HEK293 (cell line): ENCODE data around the gene ACAD11.

Source experiments
- CTCF ChIA-PET: fragments of 350-600 bp; formaldehyde crosslinking; extraction: SDS; loops from one replicate; lab custom pipeline; 2021; ENCODE audit warnings: antibody characterized with exemption; lab: Yijun Ruan, JAX
- POLR2A ChIA-PET: fragments of 300-600 bp; formaldehyde crosslinking; extraction: SDS; loops from one replicate; lab custom pipeline; 2020; ENCODE audit warnings: antibody characterized with exemption, inconsistent platforms; lab: Yijun Ruan, JAX
- H3K27ac ChIP-seq: fragments of 200-500 bp; sonication (Bioruptor generic); 2 replicates; pipeline ENCODE4 v1.5.1; 2014; ENCODE audit warnings: low read depth, low read length, control low read depth, inconsistent platforms; ENCODE audit errors: extremely low read depth
- H3K36me3 ChIP-seq, 2 experiments: fragments of 200-500 bp in 1 of 2; sonication (Bioruptor generic) in 1 of 2; 1 replicate in 1 of 2; 2 replicates in 1 of 2; pipeline ENCODE4 v1.5.1; 2014 to 2017; ENCODE audit warnings: inconsistent platforms in 2 of 2, low read length in 2 of 2; ENCODE audit not compliant: control insufficient read depth in 2 of 2, insufficient read depth in 1 of 2
- H3K4me1 ChIP-seq: fragments of 200-500 bp; sonication (Bioruptor generic); 2 replicates; pipeline ENCODE4 v1.5.1; 2014; ENCODE audit warnings: mild to moderate bottlenecking, low read length, inconsistent platforms; ENCODE audit not compliant: control insufficient read depth, insufficient read depth
- H3K4me3 ChIP-seq: 2 replicates; pipeline ENCODE4 v1.5.1; 2011; ENCODE audit warnings: low read depth, mild to moderate bottlenecking, control low read depth, low read length, moderate library complexity
- H3K9me3 ChIP-seq: fragments of 200-500 bp; sonication (Bioruptor generic); 2 replicates; pipeline ENCODE4 v1.5.1; 2014; ENCODE audit warnings: low read depth, low read length, inconsistent platforms; ENCODE audit not compliant: control insufficient read depth, insufficient read depth
- GLI2 ChIP-seq: fragments of 450-650 bp; formaldehyde crosslinking; IDR thresholded peaks from 2 replicates; pipeline ENCODE4; 2017; ENCODE audit warnings: missing biosample characterization, missing genetic modification characterization, low read depth, borderline replicate concordance
- GLIS1 ChIP-seq: fragments of 450-650 bp; formaldehyde crosslinking; IDR thresholded peaks from 2 replicates; pipeline ENCODE4 v1.5.1; 2016; ENCODE audit warnings: missing biosample characterization, missing genetic modification characterization
- KLF1 ChIP-seq: fragments of 450-650 bp; formaldehyde crosslinking; IDR thresholded peaks from 2 replicates; pipeline ENCODE4 v1.5.1; 2016; ENCODE audit warnings: missing biosample characterization, missing genetic modification characterization
- MYNN ChIP-seq: fragments of 450-650 bp; formaldehyde crosslinking; IDR thresholded peaks from 2 replicates; pipeline ENCODE4 v1.5.1; 2016; ENCODE audit warnings: missing biosample characterization, missing genetic modification characterization, borderline replicate concordance
- PATZ1 ChIP-seq: fragments of 450-650 bp; formaldehyde crosslinking; IDR thresholded peaks from 2 replicates; pipeline ENCODE4 v1.5.1; 2016; ENCODE audit warnings: missing biosample characterization, missing genetic modification characterization
- PRDM1 ChIP-seq: fragments of 450-650 bp; formaldehyde crosslinking; IDR thresholded peaks from 2 replicates; pipeline ENCODE4; 2016; ENCODE audit warnings: missing biosample characterization, missing genetic modification characterization
- PRDM4 ChIP-seq: fragments of 450-650 bp; formaldehyde crosslinking; IDR thresholded peaks from 2 replicates; pipeline ENCODE4 v1.5.1; 2017; ENCODE audit warnings: missing biosample characterization, missing genetic modification characterization
- ZBTB11 ChIP-seq: fragments of 450-650 bp; formaldehyde crosslinking; conservative IDR thresholded peaks from 2 replicates; pipeline ENCODE4 v1.5.1; 2016; ENCODE audit warnings: low read depth, missing biosample characterization, missing genetic modification characterization
- ZNF10 ChIP-seq: fragments of 450-650 bp; formaldehyde crosslinking; IDR thresholded peaks from 2 replicates; pipeline ENCODE4 v1.5.1; 2017; ENCODE audit warnings: missing biosample characterization, missing genetic modification characterization
- ZNF132 ChIP-seq: fragments of 450-650 bp; formaldehyde crosslinking; IDR thresholded peaks from 2 replicates; pipeline ENCODE4 v1.5.1; 2017; ENCODE audit warnings: missing biosample characterization, missing genetic modification characterization, borderline replicate concordance
- ZNF146 ChIP-seq: fragments of 450-650 bp; formaldehyde crosslinking; IDR thresholded peaks from 2 replicates; pipeline ENCODE4 v1.5.1; 2016; ENCODE audit warnings: missing biosample characterization, missing genetic modification characterization
- ZNF175 ChIP-seq: fragments of 450-650 bp; formaldehyde crosslinking; IDR thresholded peaks from 2 replicates; pipeline ENCODE4 v1.5.1; 2016; ENCODE audit warnings: missing biosample characterization, missing genetic modification characterization
- ZNF184 ChIP-seq: fragments of 450-650 bp; IDR thresholded peaks from 2 replicates; pipeline ENCODE4 v1.5.1; 2018; ENCODE audit warnings: missing biosample characterization, mild to moderate bottlenecking, missing genetic modification characterization
- ZNF239 ChIP-seq: fragments of 450-650 bp; formaldehyde crosslinking; IDR thresholded peaks from 2 replicates; pipeline ENCODE4 v1.5.1; 2016; ENCODE audit warnings: missing biosample characterization, missing genetic modification characterization
- ZNF302 ChIP-seq: fragments of 450-650 bp; formaldehyde crosslinking; IDR thresholded peaks from 2 replicates; pipeline ENCODE4 v1.5.1; 2016; ENCODE audit warnings: missing biosample characterization, missing genetic modification characterization, low read depth
- ZNF324 ChIP-seq: fragments of 450-650 bp; formaldehyde crosslinking; IDR thresholded peaks from 2 replicates; pipeline ENCODE4 v1.5.1; 2016; ENCODE audit warnings: missing biosample characterization, missing genetic modification characterization
- ZNF341 ChIP-seq: fragments of 450-650 bp; formaldehyde crosslinking; IDR thresholded peaks from 2 replicates; pipeline ENCODE4; 2016; ENCODE audit warnings: low read depth, missing biosample characterization, missing genetic modification characterization
- ZNF362 ChIP-seq: fragments of 450-650 bp; formaldehyde crosslinking; IDR thresholded peaks from 2 replicates; pipeline ENCODE4 v1.5.1; 2016; ENCODE audit warnings: missing biosample characterization, missing genetic modification characterization
- ZNF426 ChIP-seq: fragments of 450-650 bp; formaldehyde crosslinking; IDR thresholded peaks from 2 replicates; pipeline ENCODE4 v1.5.1; 2017; ENCODE audit warnings: missing biosample characterization, missing genetic modification characterization, mild to moderate bottlenecking, inconsistent platforms, moderate library complexity
- ZNF473 ChIP-seq: fragments of 450-650 bp; formaldehyde crosslinking; IDR thresholded peaks from 2 replicates; pipeline ENCODE4 v1.5.1; 2017; ENCODE audit warnings: missing biosample characterization, missing genetic modification characterization
- ZNF501 ChIP-seq: fragments of 450-650 bp; formaldehyde crosslinking; IDR thresholded peaks from 2 replicates; pipeline ENCODE4 v1.5.1; 2016; ENCODE audit warnings: missing biosample characterization, missing genetic modification characterization
- ZNF561 ChIP-seq: fragments of 450-650 bp; IDR thresholded peaks from 2 replicates; pipeline ENCODE4 v1.5.1; 2018; ENCODE audit warnings: missing biosample characterization, missing genetic modification characterization, borderline replicate concordance
- ZNF571 ChIP-seq: fragments of 450-650 bp; formaldehyde crosslinking; IDR thresholded peaks from 2 replicates; pipeline ENCODE4 v1.5.0; 2017; ENCODE audit warnings: missing biosample characterization, missing genetic modification characterization
- ZNF626 ChIP-seq: fragments of 450-650 bp; sonication (Bioruptor Pico); formaldehyde crosslinking; IDR thresholded peaks from 2 replicates; pipeline ENCODE4 v1.5.1; 2018; ENCODE audit warnings: missing biosample characterization, missing genetic modification characterization, inconsistent platforms
- ZNF658 ChIP-seq: fragments of 450-650 bp; formaldehyde crosslinking; IDR thresholded peaks from 2 replicates; pipeline ENCODE4; 2016; ENCODE audit warnings: missing biosample characterization, missing genetic modification characterization
- ZNF677 ChIP-seq: fragments of 450-650 bp; IDR thresholded peaks from 2 replicates; pipeline ENCODE4 v1.5.0; 2018; ENCODE audit warnings: missing biosample characterization, mild to moderate bottlenecking, missing genetic modification characterization, moderate library complexity
- ZNF791 ChIP-seq: fragments of 450-650 bp; formaldehyde crosslinking; IDR thresholded peaks from 2 replicates; pipeline ENCODE4 v1.5.1; 2016; ENCODE audit warnings: missing biosample characterization, missing genetic modification characterization
- ZNF792 ChIP-seq: fragments of 450-650 bp; formaldehyde crosslinking; IDR thresholded peaks from 2 replicates; pipeline ENCODE4 v1.5.1; 2016; ENCODE audit warnings: missing biosample characterization, missing genetic modification characterization
- ZNF843 ChIP-seq: fragments of 450-650 bp; formaldehyde crosslinking; IDR thresholded peaks from 2 replicates; pipeline ENCODE4 v1.5.1; 2016; ENCODE audit warnings: missing biosample characterization, missing genetic modification characterization
- TF ChIP-seq, protein P1 (sequence below): fragments of 450-650 bp; formaldehyde crosslinking; IDR thresholded peaks from 2 replicates; pipeline ENCODE4 v1.5.1; 2016; ENCODE audit warnings: missing biosample characterization, missing genetic modification characterization, low read depth

ACAD11 gene

DNA sequence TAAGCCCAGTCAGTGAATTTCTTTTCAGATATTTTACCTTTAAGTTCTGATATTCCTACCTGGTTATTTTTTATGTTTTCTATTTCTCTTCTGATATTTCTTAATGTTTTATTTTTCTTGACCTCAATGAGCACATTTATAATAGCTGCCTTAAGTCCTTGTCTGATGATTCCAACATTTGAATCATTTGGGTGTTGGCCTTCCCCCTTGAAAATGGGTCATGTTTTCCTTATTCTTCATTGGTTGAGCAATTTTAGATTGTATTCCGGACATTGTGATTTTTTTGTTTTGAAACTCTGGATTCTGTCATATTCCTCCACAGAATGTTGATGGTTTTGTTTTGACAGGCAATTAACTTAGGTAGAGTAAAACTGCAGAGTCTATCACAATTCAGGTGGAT lies 72.2 kb downstream of the ACAD11 start (continued):
- TF ChIP-seq ZNF658 (tag by site-specific recombination) = no peak
- TF ChIP-seq ZNF473 = no peak
- TF ChIP-seq MYNN = no peak
- TF ChIP-seq ZNF302 = no peak
- no peak for TF ChIP-seq ZNF426 (tag by site-specific recombination)
- TF ChIP-seq ZNF146 (tag by site-specific recombination) = no peak
- no peak for TF ChIP-seq ZNF561 (tag by site-specific recombination)
- no peak for TF ChIP-seq ZBTB11 (tag by site-specific recombination)
- TF ChIP-seq ZNF362 (tag by site-specific recombination) = no peak
- no peak for TF ChIP-seq ZNF843
- no peak for TF ChIP-seq GLIS1
- no peak for TF ChIP-seq GLI2 (tag by site-specific recombination)
- no peak for TF ChIP-seq ZNF324

- H3K4me3 ChIP-seq = no peak overlapping the region
- H3K9me3 ChIP-seq = no peaks in the 10 kb centered on the region
- no peaks in the 10 kb centered on the region for H3K4me1 ChIP-seq
- no peak for TF ChIP-seq ZNF10 (tag by site-specific recombination)
- no peak for TF ChIP-seq ZNF239
- TF ChIP-seq PRDM1 (tag by site-specific recombination) = no peak
- TF ChIP-seq ZNF677 (tag by site-specific recombination) = no peak
- TF ChIP-seq ZNF571 (tag by site-specific recombination) = no peak
- no peak for TF ChIP-seq ZNF792 (tag by site-specific recombination)
- TF ChIP-seq ZNF184 = no peak
- no peak for TF ChIP-seq ZNF791 (tag by site-specific recombination)
- no peak for TF ChIP-seq ZNF175 (tag by site-specific recombination)
- no peak for TF ChIP-seq KLF1 (tag by site-specific recombination)
- no peak for TF ChIP-seq ZNF341 (tag by site-specific recombination)
- no peak for TF ChIP-seq PRDM4 (tag by site-specific recombination)
- no peak for TF ChIP-seq ZNF132
- no peak for TF ChIP-seq ZNF473
- TF ChIP-seq, protein P1, sequence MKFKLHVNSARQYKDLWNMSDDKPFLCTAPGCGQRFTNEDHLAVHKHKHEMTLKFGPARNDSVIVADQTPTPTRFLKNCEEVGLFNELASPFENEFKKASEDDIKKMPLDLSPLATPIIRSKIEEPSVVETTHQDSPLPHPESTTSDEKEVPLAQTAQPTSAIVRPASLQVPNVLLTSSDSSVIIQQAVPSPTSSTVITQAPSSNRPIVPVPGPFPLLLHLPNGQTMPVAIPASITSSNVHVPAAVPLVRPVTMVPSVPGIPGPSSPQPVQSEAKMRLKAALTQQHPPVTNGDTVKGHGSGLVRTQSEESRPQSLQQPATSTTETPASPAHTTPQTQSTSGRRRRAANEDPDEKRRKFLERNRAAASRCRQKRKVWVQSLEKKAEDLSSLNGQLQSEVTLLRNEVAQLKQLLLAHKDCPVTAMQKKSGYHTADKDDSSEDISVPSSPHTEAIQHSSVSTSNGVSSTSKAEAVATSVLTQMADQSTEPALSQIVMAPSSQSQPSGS = no peak
- TF ChIP-seq PATZ1 (tag by site-specific recombination) = no peak
- TF ChIP-seq ZNF626 (tag by site-specific recombination) = no peak
- TF ChIP-seq ZNF501 (tag by site-specific recombination) = no peak
- CTCF ChIA-PET = no interaction called here
- POLR2A ChIA-PET = no interaction called here
- H3K36me3 ChIP-seq = peaks cover 0 to 37% of the 10 kb centered on the region in 2 experiments; a peak in 1 of 3 replicates
- H3K27ac ChIP-seq = no peak overlapping the region
These were observed 85.8 kb downstream of the ACAD11 start for GRCh38 chr3:132573797-132574211.
